Stimulated activated CD4-positive, alpha-beta T cell treated with anti-CD3 and anti-CD28 coated beads, Interleukin-1b, Interleukin-23, amount 100 ng/mL, for 48 hours (primary cell): ENCODE data around the gene DNAJC18.

Source experiments
- DNase-seq: peaks from one replicate; pipeline ENCODE4 v3.0.0-alpha.2; 2020

Gene DNAJC18

DNA sequence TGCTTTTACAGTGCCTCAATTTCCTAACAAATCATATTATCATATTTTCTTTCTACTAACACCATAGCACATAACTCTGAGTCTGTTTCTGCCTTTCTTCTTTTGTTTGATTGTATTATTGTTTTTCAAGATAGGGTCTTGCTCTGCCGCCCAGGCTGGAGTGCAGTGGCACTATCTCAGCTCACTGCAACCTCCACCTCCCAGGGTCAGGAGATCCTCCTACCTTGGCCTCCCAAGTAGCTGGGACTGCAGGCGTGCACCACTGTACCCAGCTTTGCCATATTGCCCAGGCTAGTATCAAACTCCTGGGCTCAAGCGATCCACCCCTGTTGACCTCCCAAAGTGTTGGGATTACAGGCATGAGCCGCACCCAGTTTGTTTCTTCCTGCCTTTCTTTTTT, 78.9 kb downstream of the DNAJC18 start:
- DNase-seq: no peak
